Stomach smooth muscle (tissue), 2 donors: ENCODE results near the gene TRUB1.
"Not testable (repeated sequence)": the region's sequence is repeated elsewhere in the genome, so short reads cannot be mapped to it uniquely, and the experiment has no call there.

Experiments
- H3K27ac ChIP-seq: one replicate; pipeline ENCODE4 v1.7.0; 2013; ENCODE audit warnings: mild to moderate bottlenecking, low read length, inconsistent platforms
- H3K27me3 ChIP-seq, 2 donors: one replicate each; pipeline ENCODE4 v1.7.0; 2013; ENCODE audit warnings: low read length in 2 of 2; ENCODE audit not compliant: insufficient read depth in 2 of 2, control insufficient read depth in 1 of 2
- H3K36me3 ChIP-seq, 2 donors: one replicate each; pipeline ENCODE4 v1.7.0; 2013; ENCODE audit warnings: low read length in 2 of 2; ENCODE audit not compliant: control insufficient read depth in 2 of 2, insufficient read depth in 2 of 2
- H3K4me1 ChIP-seq: one replicate; pipeline ENCODE4 v1.7.0; 2013; ENCODE audit warnings: low read length; ENCODE audit not compliant: control insufficient read depth, insufficient read depth
- H3K4me3 ChIP-seq, 2 donors: one replicate each; pipeline ENCODE4 v1.7.0; 2013; ENCODE audit warnings: low read length in 2 of 2
- H3K9ac ChIP-seq, 2 donors: one replicate each; pipeline ENCODE4 v1.7.0; 2013; ENCODE audit warnings: low read length in 2 of 2, mild to moderate bottlenecking in 1 of 2
- H3K9me3 ChIP-seq, 2 donors: one replicate each; pipeline ENCODE4 v1.7.0; 2013; ENCODE audit warnings: low read length in 2 of 2; ENCODE audit not compliant: control insufficient read depth in 2 of 2
- donor health status: healthy.
- donor health status: Pancreatic carcinoma.

The TRUB1 gene

DNA sequence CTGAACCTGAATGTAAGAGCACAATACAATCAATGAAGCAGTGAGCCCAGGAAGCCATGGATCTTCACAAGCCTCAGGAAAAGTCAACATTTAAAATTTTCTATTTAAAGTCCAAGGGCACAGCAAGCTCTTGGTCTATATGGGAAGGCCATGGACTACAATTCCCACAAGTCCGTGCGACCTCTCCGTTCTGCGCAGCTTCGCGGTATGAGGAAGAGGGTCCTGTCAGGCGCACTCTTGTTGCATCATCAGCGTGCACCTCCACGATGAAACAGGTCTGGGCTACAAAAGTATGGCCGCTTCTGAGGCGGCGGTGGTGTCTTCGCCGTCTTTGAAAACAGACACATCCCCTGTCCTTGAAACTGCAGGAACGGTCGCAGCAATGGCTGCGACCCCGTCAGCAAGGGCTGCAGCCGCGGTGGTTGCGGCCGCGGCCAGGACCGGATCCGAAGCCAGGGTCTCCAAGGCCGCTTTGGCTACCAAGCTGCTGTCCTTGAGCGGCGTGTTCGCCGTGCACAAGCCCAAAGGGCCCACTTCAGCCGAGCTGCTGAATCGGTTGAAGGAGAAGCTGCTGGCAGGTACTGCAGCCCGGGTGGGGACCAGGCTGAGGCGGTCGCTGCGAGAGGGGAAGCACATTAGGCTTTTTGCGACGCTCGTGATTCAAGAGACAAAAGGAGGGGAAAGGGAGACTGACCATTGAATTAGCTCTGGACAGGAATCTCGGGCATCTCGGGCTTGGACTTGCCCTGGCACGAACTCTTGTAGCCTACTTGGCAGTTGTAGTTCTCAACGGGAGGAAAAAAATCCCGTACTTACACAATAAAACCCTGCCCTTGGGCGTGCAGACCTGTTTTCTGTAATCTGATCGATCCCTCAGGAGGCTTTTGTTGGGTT lies at the start of gene TRUB1:
Gene TRUB1 (plus strand): TSS at position 234 of the 894 bp plus-strand sequence. CDS start 59 bp downstream, at position 293.
- Histone ChIP-seq H3K9ac (peak within 1 kb of the TSS; percentile 85 to 97), H3K9me3 (no peaks in the 10 kb centered on the region), H3K4me3 (peak within 1 kb of the TSS; percentile 83 to 99), H3K4me1 (peaks cover 5% of the 10 kb centered on the region), H3K27ac (peak within 1 kb of the TSS; percentile 80), H3K27me3 (no peaks in the 10 kb centered on the region), H3K36me3 (peaks cover 5 to 8% of the 10 kb centered on the region in 2 donors)

DNA sequence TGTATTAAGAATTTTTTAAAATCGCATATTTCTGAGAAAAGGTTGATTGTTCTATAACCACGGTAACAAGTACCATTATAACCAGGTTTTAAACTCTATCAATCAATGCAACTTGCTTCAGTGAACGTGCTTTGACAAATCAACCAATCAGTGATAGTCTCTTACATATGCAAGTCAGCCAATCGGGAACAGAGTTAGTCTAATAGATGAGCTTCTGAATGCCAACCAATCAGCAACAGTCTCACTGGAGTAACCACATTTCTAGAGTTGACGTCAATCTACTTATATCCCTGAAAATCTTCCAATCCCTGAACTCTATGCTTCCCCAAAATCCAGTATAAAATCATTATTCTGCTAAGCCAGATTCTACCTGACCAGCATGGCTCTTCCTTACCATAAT lies 44.7 kb upstream of the TRUB1 start:
- no peaks in the 10 kb centered on the region for H3K27me3 ChIP-seq
- H3K9ac ChIP-seq: no peak overlapping the region
- H3K4me1 ChIP-seq: no peaks in the 10 kb centered on the region
- H3K9me3 ChIP-seq: no peaks in the 10 kb centered on the region
- no peaks in the 10 kb centered on the region for H3K36me3 ChIP-seq
- H3K27ac ChIP-seq: no peak overlapping the region
- no peak overlapping the region for H3K4me3 ChIP-seq

DNA sequence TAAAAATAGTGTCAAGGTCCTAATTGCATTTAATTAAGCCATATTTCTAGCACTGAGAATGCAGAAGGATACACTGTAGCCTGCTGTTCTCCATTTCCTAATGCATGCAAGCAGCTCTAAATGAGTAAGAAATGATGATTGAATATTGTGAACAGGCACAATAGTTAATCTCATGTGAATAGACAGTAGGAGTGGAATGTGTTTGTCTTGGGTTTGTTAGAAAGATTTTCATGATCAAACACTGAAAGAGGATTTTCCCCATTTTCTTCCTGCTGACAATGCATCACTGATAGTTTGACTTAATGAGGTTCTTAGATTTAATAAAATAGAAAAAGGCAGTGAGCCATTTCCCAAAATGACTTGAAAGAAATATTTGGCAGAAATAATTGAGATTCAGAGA lies 43.1 kb upstream of the TRUB1 start:
- no peaks in the 10 kb centered on the region for H3K36me3 ChIP-seq
- H3K4me1 ChIP-seq: no peaks in the 10 kb centered on the region
- H3K4me3 ChIP-seq: no peak overlapping the region
- H3K9ac ChIP-seq: no peak overlapping the region
- H3K27me3 ChIP-seq: no peaks in the 10 kb centered on the region
- no peaks in the 10 kb centered on the region for H3K9me3 ChIP-seq
- H3K27ac ChIP-seq: no peak overlapping the region

DNA sequence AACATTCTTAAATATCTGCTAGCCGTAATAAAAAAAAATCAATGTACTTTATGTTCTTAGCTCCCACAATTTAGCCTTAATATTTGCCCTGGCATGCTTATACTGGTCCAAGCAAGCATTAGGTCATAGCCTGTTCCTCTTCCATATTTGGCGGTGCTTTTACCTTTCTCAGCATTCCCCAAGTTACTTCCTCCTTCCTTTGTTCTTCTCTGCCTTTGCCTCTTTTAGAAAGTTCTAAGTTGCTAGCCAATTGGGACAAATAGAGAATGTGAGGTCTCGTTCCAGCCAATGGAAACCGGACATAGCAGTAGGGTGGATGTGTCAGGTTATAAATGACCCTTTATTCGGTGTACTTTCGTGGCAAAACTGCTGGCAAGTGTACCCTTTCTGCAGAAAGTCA lies 41.0 kb upstream of the TRUB1 start:
- H3K27me3 ChIP-seq, H3K4me1 ChIP-seq, H3K9me3 ChIP-seq, H3K9ac ChIP-seq, H3K4me3 ChIP-seq, H3K27ac ChIP-seq, H3K36me3 ChIP-seq: not testable (repeated sequence)

DNA sequence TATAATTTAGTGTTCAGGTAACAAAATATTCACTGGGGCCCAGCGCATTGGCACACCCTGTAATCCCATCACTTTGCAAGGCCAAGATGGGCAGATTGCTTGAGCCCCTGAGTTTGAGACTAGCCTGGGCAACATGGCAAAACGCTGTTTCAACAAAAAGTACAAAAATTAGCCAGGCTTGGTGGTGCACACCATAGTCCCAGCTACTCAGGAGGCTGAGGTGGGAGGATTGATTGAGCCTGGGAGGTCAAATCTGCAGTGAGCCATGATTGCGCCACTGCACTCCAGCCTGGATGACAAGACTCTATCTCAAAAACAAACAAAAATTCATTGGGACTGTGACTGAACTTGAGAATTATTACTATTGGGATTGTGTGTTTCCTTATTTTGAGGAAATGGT lies 40.4 kb upstream of the TRUB1 start:
- H3K4me3 ChIP-seq: no peak overlapping the region
- H3K4me1 ChIP-seq: no peaks in the 10 kb centered on the region
- H3K9ac ChIP-seq: no peak overlapping the region
- no peaks in the 10 kb centered on the region for H3K36me3 ChIP-seq
- H3K27ac ChIP-seq: no peak overlapping the region
- H3K9me3 ChIP-seq: no peaks in the 10 kb centered on the region
- no peaks in the 10 kb centered on the region for H3K27me3 ChIP-seq

DNA sequence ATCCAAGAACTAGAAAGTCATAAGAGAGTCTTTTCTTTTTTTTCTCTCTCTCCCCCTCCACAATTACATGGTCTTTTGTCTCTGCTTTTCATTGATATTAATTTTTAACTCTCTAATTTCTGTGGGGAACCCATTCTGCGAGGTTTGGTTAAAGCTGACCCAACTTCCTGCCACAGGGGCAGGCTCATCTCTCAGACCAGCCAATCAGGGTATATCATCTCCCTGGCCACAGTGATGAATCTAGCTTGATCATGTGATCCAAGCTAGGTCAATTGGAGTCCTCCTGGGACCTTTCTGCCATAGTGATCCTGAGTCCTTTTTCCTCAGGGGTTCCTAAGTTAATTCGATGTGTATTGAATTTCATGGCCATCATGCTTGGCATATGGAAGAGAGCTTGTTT lies 38.0 kb upstream of the TRUB1 start:
- H3K36me3 ChIP-seq: no peaks in the 10 kb centered on the region
- no peak overlapping the region for H3K4me3 ChIP-seq
- H3K9ac ChIP-seq: no peak overlapping the region
- no peak overlapping the region for H3K27ac ChIP-seq
- no peaks in the 10 kb centered on the region for H3K4me1 ChIP-seq
- no peaks in the 10 kb centered on the region for H3K27me3 ChIP-seq
- H3K9me3 ChIP-seq: no peaks in the 10 kb centered on the region

DNA sequence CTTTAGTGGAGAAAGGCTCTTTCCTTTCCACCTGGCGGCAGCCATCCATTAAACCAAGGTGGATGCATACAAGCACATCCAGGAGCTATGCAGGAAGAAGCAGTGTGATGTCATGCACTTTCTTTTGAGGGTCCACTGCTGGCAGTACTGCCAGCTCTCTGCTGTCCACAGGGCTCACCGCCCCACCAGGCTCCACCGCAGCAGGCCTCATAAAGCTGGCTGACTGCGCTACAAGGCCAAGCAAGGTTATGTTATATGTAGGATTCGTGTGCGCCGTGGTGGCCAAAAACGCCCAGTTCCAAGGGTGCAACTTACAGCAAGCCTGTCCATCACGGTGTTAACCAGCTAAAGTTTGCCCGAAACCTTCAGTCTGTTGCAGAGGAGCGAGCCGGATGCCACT lies 37.3 kb upstream of the TRUB1 start:
- no peaks in the 10 kb centered on the region for H3K9me3 ChIP-seq
- no peak overlapping the region for H3K27ac ChIP-seq
- no peak overlapping the region for H3K4me3 ChIP-seq
- H3K4me1 ChIP-seq: no peaks in the 10 kb centered on the region
- H3K9ac ChIP-seq: no peak overlapping the region
- no peaks in the 10 kb centered on the region for H3K27me3 ChIP-seq
- H3K36me3 ChIP-seq: no peaks in the 10 kb centered on the region

DNA sequence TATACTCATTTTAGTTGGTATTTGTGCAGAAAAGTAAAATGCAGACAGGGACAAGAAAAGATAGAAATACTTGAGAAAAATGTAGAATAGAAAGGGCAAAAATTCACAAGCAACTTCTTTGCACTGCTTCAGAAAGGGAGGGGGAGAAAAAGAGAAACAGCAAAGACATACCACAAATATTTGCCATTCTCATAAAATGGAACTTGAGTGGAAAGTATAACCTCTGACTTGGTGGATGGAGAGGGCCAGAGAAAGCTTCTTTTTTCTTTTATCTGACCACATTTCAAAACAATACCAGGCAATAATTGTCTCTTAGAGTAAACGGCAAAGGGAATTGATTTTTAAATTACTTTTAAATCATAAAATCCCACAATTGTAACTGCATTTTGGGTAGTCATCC lies 35.8 kb upstream of the TRUB1 start:
- Histone ChIP-seq H3K9ac (no peak overlapping the region), H3K27ac (no peak overlapping the region), H3K27me3 (no peaks in the 10 kb centered on the region), H3K36me3 (no peaks in the 10 kb centered on the region), H3K9me3 (no peaks in the 10 kb centered on the region), H3K4me1 (no peaks in the 10 kb centered on the region), H3K4me3 (no peak overlapping the region)

DNA sequence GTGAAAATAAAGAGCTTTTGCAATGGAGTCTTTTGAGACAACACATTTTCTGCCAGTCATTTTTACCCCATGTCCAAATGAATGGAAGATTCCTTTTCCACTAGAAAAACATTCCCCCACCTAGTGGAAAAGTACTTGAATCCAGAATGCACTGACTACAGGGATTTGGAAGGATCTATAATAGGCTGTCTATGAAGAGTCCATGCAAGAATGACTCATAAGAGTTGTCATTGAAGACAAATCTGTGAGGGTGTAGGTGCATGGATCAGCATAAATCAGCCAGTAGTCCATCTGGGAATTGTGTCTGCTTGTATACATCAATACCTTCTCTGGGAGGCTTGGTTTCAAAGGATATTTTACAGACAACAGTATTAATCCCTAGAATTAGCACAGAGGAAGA lies 32.5 kb upstream of the TRUB1 start:
- H3K9me3 ChIP-seq: no peaks in the 10 kb centered on the region
- no peak overlapping the region for H3K4me3 ChIP-seq
- no peak overlapping the region for H3K27ac ChIP-seq
- no peaks in the 10 kb centered on the region for H3K4me1 ChIP-seq
- no peak overlapping the region for H3K9ac ChIP-seq
- no peaks in the 10 kb centered on the region for H3K27me3 ChIP-seq
- no peaks in the 10 kb centered on the region for H3K36me3 ChIP-seq

DNA sequence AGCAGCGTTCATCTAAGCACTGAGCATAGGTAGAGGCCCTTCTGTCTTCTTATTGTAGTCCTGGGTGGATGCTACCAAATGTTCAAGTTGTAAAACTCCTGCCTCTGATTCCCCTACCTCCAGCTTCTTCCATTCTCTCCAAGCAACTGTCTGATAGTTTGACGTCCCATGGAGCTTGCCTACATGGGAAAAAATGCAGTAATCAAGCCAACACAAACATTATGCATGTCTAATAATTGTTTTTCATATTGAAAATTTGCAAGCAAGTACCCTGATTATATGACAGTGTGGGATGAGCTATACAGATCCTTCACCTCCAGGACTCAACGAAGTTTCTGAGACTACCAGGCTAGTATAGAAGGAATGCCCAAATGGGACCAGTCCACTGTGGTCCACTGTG lies 31.0 kb upstream of the TRUB1 start:
- H3K4me3 ChIP-seq: no peak overlapping the region
- no peaks in the 10 kb centered on the region for H3K9me3 ChIP-seq
- H3K36me3 ChIP-seq: no peaks in the 10 kb centered on the region
- no peaks in the 10 kb centered on the region for H3K4me1 ChIP-seq
- no peak overlapping the region for H3K9ac ChIP-seq
- H3K27ac ChIP-seq: no peak overlapping the region
- H3K27me3 ChIP-seq: no peaks in the 10 kb centered on the region

DNA sequence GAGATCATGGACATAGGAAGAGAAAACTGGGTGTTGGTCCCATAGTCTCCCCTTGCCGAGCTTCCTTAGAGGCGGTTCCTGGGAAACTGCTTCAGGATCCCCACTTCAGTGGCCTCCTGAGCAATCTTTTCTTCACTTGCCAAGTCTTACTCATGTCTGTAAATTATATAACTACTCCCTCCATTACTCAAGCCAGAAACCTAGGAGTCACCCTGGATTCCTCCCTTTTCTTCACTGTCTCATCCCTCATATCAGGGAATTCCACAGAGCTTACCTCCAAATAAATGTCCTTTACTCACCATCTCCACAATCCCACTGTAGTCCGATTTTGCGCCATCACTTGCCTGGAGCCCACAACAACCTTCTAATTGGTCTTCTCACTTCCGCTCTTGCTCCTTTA lies 29.1 kb upstream of the TRUB1 start:
- no peaks in the 10 kb centered on the region for H3K4me1 ChIP-seq
- no peaks in the 10 kb centered on the region for H3K27me3 ChIP-seq
- no peak overlapping the region for H3K9ac ChIP-seq
- no peak overlapping the region for H3K4me3 ChIP-seq
- H3K36me3 ChIP-seq: no peaks in the 10 kb centered on the region
- no peaks in the 10 kb centered on the region for H3K9me3 ChIP-seq
- H3K27ac ChIP-seq: no peak overlapping the region
